ENCODE data around the gene RAD51B. TPM values are rescaled to one million over a fixed set of nuclear protein-coding genes. Genes with fewer than 3 reads are reported as not detected.

The RAD51B gene
- polyA plus RNA-seq, 3 donors = 3.6 to 11.6 (median 9.4) TPM

GRCh38 chr14:68501614-68502052 lies 682.1 kb downstream of the RAD51B start:
- peak in 2 of 3 donors; percentile 10 to 13 for DNase-seq
- Histone ChIP-seq H3K4me1 (ENCODE audit: control insufficient read depth in 1 of 2, insufficient read depth in 2 of 2, low read length in 2 of 2) (peaks cover 5 to 9% of the 10 kb centered on the region in 2 donors), H4K20me1 (ENCODE audit: insufficient read depth, low read length) (no peaks in the 10 kb centered on the region), H3K79me2 (ENCODE audit: insufficient read depth, low read length) (no peaks in the 10 kb centered on the region), H3K9ac (ENCODE audit: insufficient read depth, low read length, poor library complexity, severe bottlenecking) (no peak overlapping the region), H3K27me3 (ENCODE audit: control insufficient read depth in 2 of 2, insufficient read depth in 2 of 2, low read length in 2 of 2) (no peaks in the 10 kb centered on the region), H2AFZ (ENCODE audit: insufficient read depth, low read depth, low read length, poor library complexity, severe bottlenecking) (no peak overlapping the region), H3K36me3 (replicated peaks in 1 of 2; ENCODE audit: control insufficient read depth in 1 of 2, insufficient read depth in 2 of 2, low read length in 2 of 2) (no peaks in the 10 kb centered on the region), H3K27ac (ENCODE audit: low read depth in 1 of 2, low read length in 2 of 2) (no peak overlapping the region), H3K9me3 (replicated peaks in 1 of 2; ENCODE audit: control insufficient read depth in 1 of 2, insufficient read depth in 1 of 2, low read length in 2 of 2) (no peaks in the 10 kb centered on the region), H3K4me3 (replicated peaks in 1 of 3; ENCODE audit: low read depth in 2 of 3, low read length in 3 of 3) (no peak overlapping the region), H3K4me2 (replicated peaks; ENCODE audit: extremely low read depth, low read length, poor library complexity, severe bottlenecking) (no peak overlapping the region)
- H3K36me3 Mint-ChIP-seq = peaks cover 1 to 3% of the 10 kb centered on the region in 2 donors
- no peak overlapping the region for H3K4me3 Mint-ChIP-seq
- no peaks in the 10 kb centered on the region for H3K9me3 Mint-ChIP-seq
- H3K27ac Mint-ChIP-seq = peak overlapping the region in 1 of 7 donors; percentile 24
- 86% methylated on average over 9 of the region's 9 CpGs for WGBS (ENCODE audit: insufficient coverage)
- no peak for TF ChIP-seq CTCF (IDR thresholded peaks at IDR 0.05)
- intact Hi-C loops (cut with micrococcal nuclease) = no loop called here
- peaks cover 2 to 4% (median 2%) of the 10 kb centered on the region in 3 donors for H3K27me3 Mint-ChIP-seq (ENCODE audit: low read depth in 3 of 3)
- peaks cover 9% of the 10 kb centered on the region for H3K4me1 Mint-ChIP-seq

- Mint-ChIP-seq H3K4me3 (no peak overlapping the region), H3K27me3 (ENCODE audit: low read depth in 3 of 3) (peaks cover 2 to 4% (median 2%) of the 10 kb centered on the region in 3 donors), H3K9me3 (no peaks in the 10 kb centered on the region), H3K36me3 (peaks cover 1 to 3% of the 10 kb centered on the region in 2 donors), H3K27ac (peak overlapping the region in 1 of 7 donors; percentile 67), H3K4me1 (peaks cover 11% of the 10 kb centered on the region)
- H3K27me3 ChIP-seq (ENCODE audit: control insufficient read depth in 2 of 2, insufficient read depth in 2 of 2, low read length in 2 of 2) = no peaks in the 10 kb centered on the region
- no peaks in the 10 kb centered on the region for H3K79me2 ChIP-seq (ENCODE audit: insufficient read depth, low read length)
- H3K27ac ChIP-seq (ENCODE audit: low read depth in 1 of 2, low read length in 2 of 2) = no peak overlapping the region
- WGBS (ENCODE audit: insufficient coverage) = 100% methylated on average over 5 of the region's 8 CpGs
- H3K4me3 ChIP-seq (replicated peaks in 1 of 3; ENCODE audit: low read depth in 2 of 3, low read length in 3 of 3) = no peak overlapping the region
- no peak overlapping the region for H2AFZ ChIP-seq (ENCODE audit: insufficient read depth, low read depth, low read length, poor library complexity, severe bottlenecking)
- no peaks in the 10 kb centered on the region for H3K36me3 ChIP-seq (replicated peaks in 1 of 2; ENCODE audit: control insufficient read depth in 1 of 2, insufficient read depth in 2 of 2, low read length in 2 of 2)
- H4K20me1 ChIP-seq (ENCODE audit: insufficient read depth, low read length) = no peaks in the 10 kb centered on the region
- no peak for DNase-seq
- intact Hi-C loops (cut with micrococcal nuclease) = no loop called here
- no peak for TF ChIP-seq CTCF (IDR thresholded peaks at IDR 0.05)
- no peak overlapping the region for H3K4me2 ChIP-seq (replicated peaks; ENCODE audit: extremely low read depth, low read length, poor library complexity, severe bottlenecking)
- H3K9me3 ChIP-seq (replicated peaks in 1 of 2; ENCODE audit: control insufficient read depth in 1 of 2, insufficient read depth in 1 of 2, low read length in 2 of 2) = no peaks in the 10 kb centered on the region
- no peak overlapping the region for H3K9ac ChIP-seq (ENCODE audit: insufficient read depth, low read length, poor library complexity, severe bottlenecking)
- H3K4me1 ChIP-seq (ENCODE audit: control insufficient read depth in 1 of 2, insufficient read depth in 2 of 2, low read length in 2 of 2) = peaks cover 5 to 9% of the 10 kb centered on the region in 2 donors
Measured at GRCh38 chr14:68502230-68502629, 682.7 kb downstream of the RAD51B start.
